Stimulated activated CD8-positive, alpha-beta memory T cell treated with anti-CD3 and anti-CD28 coated beads, Interleukin-7, amount 100 ng/mL, for 1 hour (primary cell): ENCODE measurements around the gene NEDD8.
"Not testable (repeated sequence)": the region's sequence is repeated elsewhere in the genome, so short reads cannot be mapped to it uniquely, and the experiment has no call there.

Source experiments
- DNase-seq, 2 donors: peaks; one replicate each; pipeline ENCODE4 v3.0.0-alpha.2; 2020; ENCODE audit warnings: low read depth in 2 of 2

Gene NEDD8

GRCh38 chr14:24247422-24247821 lies 15.3 kb upstream of the NEDD8 start:
- no peak for DNase-seq

- no peak for DNase-seq
Observed at GRCh38 chr14:24246765-24247212, 14.6 kb upstream of the NEDD8 start.

- not testable (repeated sequence) for DNase-seq
Observed at GRCh38 chr14:24245350-24245749, 13.2 kb upstream of the NEDD8 start.

DNA sequence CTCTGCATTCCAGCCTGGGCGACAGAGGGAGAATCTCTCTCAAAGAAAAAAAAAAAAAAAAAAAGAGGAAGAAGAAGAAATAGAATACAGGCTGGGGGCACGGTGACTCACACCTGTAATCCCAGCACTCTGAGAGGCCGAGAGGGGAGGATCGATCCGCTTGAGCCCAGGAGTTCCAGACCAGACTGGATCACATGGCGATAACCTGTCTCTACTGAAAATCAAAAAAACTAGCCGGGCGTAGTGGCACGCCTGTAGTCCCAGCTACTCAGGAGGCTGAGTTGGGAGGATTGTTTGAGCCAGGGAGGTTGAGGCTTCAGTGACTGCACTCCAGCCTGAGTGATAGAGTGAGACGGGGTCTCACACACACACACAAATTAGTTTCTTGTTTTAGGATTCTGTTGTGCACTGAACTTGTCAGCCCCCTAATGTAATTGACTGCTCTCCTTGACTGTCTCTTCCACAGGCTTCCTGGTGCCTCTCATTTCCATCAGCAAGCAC lies 11.2 kb upstream of the NEDD8 start:
- DNase-seq: no peak

GRCh38 chr14:24241829-24242443 lies 9.8 kb upstream of the NEDD8 start:
- DNase-seq: peak; percentile 82

DNA sequence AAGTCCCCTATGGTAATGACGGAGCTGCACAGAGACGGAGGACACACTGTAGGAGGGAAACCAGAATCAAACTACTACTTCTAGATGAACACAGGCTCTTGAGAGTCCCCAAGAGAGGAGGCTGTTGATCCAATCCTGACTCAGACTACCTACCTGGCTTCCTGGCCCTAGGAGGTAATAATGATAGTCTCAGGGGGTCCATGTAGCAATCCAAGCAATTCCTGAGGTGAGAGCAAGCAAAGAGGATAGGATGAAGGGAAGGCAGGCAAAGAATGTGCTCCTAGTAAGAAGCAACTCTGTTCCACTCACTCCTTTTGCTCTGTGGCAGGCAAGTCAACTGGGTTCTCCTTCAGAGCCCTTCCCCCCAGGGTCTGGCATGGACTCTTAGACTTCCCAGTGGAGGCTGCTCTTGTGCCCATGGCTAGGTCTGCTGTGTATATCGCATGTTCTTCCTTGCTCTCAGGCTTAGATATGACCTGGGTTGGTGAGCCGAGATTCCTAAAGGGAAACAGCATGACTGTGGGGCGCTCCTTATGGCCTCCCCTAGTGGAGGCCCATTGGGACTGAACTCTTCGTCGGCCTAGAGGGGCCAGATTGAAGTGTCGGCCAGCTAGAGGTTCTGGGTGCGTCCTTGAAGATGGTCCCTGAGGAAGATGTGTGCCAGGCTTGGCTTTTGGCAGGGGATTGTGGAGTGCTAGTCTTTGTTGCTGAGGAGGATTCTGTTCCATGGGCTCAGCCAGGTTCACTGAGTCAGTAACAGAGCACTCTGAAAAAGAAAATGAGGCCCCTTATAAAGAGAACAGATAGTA lies 8.1 kb upstream of the NEDD8 start:
- no peak for DNase-seq

DNA sequence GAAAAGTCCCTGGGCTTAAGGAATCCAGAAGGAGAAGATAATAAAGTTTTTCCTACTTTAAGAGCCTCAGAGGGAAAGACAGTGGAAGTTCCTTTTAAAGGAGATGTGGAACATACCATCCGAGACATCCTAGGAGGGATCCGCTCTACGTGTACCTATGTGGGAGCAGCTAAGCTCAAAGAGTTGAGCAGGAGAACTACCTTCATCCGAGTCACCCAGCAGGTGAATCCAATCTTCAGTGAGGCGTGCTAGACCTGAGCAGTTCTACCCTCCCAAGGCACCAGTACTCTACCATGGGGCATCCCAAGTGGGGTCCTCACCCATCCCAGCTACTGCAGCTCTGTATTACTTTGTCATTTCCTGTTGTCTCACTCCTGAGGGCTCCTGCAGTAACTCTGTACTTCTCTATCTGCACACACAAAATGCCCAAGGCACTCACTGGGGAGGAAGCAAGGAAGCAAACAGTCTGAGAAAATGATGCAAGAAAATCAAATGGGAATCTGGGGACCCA lies 6.4 kb upstream of the NEDD8 start:
- no peak for DNase-seq

- no peak for DNase-seq
Observed at GRCh38 chr14:24238123-24238522, 6.0 kb upstream of the NEDD8 start.

DNA sequence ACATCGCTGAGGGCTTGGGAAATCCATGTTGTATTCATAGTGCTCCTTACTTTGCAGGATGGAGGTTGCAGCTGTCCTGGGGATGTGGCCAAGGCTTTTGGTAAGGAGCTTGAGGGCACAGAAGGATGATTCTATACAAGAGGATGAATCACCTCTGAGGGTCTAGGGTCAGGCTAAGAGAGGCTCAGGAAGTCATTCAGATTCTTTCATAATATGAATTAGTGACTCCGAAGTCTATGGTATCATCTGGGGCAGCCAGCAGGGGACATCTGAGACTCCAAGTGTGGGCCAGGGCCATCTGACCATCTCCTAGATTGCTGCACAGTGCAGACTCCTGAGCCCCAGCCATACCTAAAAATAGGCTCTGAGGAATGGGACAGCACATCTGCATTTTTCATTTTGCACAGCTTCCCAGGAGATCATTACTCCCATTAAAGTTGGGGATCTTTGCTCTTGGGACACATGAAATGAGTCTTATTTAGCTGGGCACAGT lies 5.3 kb upstream of the NEDD8 start:
- no peak for DNase-seq

DNA sequence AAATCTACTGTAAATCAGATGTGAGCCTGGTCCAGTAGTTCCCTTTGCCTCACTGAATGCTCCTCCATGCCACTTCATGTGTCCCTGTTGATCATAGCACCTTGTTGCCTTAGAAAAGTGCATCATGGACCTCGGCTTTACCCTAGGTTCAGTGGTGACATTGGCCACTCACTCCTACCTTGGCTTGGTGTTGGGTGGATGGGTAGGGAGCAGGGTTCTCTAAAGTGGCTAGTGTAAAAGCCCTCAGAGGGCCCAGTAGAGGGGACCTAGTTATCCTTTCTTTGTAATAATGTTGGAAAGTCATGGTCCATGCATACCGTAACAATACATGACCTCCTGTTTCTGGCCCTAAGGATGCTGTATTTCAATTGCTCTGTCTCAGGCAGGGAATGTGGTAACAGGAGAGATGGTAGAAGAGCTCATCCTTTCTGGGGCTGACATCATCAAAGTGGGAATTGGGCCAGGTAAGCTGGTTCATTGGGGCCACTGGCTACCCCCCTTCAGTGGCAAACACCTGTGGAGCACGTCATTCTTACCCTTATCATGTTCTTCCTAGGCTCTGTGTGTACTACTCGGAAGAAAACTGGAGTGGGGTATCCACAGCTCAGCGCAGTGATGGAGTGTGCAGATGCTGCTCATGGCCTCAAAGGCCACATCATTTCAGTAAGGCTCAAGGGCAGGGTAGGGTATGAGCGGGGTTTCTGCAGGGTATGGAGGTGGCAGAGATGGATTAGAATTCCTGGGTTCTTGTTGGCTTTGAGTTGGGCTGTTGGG lies 4.7 kb upstream of the NEDD8 start:
- no peak for DNase-seq

- DNase-seq: no peak
Observed at GRCh38 chr14:24235804-24236688, 3.9 kb upstream of the NEDD8 start.

DNA sequence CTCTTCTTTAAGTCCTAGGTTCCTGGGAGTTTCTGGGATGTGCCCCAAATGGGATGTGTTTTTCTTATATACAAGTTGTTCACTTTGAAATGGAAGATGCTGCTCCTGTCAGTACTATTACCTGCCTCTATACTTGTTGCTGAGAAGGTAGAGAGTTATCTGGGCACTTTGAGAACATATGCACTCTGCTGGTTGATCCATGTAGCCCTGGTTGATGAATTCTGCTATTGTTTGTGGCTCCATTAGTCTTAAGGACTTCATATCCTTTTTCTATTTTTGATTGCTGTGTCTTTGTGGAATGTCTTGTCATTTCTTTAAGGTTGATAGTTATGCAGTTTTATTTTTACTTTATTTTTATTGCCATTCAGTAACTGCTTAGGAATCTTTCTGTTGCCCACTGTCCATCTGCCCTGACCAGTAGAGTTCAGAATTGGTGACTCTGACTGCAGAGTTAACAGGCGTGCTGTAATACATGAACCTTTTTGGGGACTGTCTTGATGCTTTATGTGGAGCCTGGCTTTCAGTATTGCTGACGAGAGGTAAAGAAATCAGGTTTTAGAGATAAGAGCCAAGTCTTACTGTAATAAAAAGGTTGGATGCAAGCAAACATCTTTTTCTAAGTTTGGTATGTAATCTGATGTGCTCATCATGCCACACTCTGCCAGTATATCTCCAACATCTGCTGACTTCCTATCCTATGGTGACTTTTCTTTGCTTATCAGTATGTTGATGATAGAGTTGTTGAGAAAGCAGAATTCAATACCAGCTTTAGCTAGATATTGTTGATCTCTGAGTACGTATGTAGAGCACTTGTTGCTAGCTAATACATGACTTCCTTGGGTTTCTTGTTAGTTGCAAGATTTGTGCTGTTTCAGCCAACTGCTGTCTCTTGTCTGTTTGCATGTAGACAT lies 2.2 kb upstream of the NEDD8 start:
- no peak for DNase-seq

GRCh38 chr14:24233538-24233866 lies 1.3 kb upstream of the NEDD8 start:
- DNase-seq: no peak

DNA sequence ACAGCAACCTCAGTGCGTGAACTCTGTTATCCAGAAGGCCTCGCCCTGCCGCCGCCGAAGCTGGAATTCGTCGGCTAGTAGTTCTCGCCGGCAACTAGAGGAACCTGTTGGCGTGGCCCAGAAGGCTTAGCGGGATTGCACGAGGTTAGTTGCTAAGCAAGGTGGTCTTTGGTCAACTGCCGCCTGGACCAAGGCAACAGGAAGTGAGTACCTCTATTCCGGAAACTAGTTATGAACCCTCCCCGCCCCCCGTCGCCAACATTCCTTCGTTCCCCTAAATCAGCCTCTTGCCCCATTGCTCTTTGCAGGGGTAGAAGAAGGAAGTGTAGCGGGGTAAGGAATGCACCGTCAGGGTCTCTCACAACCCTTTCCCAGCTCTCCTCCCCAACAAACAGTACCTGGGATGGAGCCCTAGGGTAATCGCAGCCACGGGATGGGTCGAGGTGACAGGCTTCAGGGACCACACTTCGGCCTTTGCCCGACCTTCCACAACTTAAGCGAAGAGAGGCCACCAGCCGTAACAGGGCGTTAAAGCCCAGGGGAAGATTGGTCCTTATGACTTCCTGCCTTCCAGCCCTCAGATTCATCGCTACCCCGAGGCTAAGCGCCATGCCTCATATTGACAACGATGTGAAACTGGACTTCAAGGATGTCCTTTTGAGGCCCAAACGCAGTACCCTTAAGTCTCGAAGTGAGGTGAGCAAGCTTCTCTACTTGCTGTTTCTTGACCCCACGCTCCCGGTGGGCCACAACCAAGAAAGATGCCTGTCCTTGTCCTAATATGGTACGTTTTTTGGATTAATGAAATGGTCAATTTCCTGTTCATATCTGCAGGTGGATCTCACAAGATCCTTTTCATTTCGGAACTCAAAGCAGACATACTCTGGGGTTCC lies 724 bp upstream of the NEDD8 start, which contains the start of gene GMPR2:
Gene GMPR2, plus strand, starts transcription at position 285 of the 893 bp plus-strand sequence. Its CDS starts 325 bp downstream, at position 610.
- no peak for DNase-seq

DNA sequence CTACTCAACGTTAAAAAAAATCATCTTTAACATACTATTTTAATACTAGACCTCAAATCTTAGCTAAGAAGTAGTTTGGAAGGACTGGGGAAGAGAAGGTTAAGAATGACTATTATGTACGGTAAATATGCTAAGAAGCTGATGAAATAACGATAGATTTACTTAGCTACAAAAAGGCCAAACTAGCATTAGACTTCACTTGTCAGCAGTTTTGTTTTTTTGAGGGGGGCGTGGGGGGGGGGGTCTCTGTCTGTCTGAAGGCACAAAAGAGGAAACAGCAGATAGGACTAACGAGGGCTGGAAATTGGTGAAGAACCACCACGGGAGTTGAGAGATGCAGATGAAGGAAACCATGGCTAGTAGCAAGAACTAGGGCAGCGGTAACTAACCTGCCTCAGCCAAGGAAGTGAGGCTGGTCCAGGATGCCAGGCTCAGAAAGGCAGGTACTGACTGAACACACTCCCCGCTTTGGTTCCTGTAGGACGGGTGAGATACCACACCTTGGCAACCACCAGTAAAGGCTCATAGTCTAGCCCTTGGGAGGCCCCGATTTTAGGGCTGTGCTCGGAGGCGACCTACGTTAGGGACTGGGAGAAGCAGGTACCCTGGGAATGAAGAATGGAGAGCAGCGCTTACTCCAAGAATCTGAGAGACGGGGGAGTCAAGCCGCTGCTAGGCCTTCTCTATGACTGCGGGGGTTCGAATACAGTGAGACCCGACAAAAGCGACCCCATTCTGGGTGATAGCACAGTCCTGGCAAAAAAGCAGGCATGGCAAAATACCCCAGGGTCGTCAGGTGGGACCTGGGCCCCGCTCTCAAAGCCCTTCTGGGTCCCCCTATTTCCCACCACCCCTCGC lies 675 bp downstream of the NEDD8 start:
- no peak for DNase-seq

GRCh38 chr14:24228902-24229301 lies 3.3 kb downstream of the NEDD8 start:
- no peak for DNase-seq

- DNase-seq: no peak
Observed at GRCh38 chr14:24226473-24226872, 5.7 kb downstream of the NEDD8 start.

DNA sequence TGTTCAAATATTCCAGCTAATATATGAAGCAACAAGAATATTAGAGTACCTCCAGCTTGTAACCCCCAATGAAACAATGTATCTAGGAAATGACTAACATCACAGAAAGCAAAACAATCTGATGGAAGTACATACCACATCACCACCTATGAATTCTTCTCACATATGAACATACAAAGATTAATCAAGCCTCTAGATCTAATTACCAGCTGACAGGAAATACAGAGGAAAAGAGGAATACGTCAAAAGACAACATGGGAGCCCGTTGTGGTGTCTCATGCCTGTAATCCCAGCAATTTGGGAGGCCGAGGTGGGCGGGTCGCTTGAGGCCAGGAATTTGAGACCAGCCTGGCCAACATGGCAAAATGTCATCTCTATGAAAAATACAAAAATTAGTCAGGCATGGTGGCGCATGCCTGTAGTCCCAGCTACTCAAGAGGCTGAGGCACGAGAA lies 7.5 kb downstream of the NEDD8 start:
- DNase-seq: no peak
